Tibial nerve (tissue), 4 donors: Measurements from ENCODE around the gene ZNF497. TPM values are rescaled to one million over a fixed set of nuclear protein-coding genes. Genes with fewer than 3 reads are reported as not detected.

Source experiments
- DNase-seq, 2 donors: peaks; one replicate each; pipeline ENCODE4 v3.0.0-alpha.2; 2019; ENCODE audit warnings: low spot score in 2 of 2
- H3K27ac ChIP-seq, 4 donors: fragments of 200-600 bp; sonication (generic) in 3 of 4; one replicate each; pipeline ENCODE4 v1.5.1; 2017 to 2019; ENCODE audit warnings: mild to moderate bottlenecking in 1 of 4
- H3K27me3 ChIP-seq, 2 donors: fragments of 200-600 bp; sonication (generic) in 1 of 2; one replicate each; pipeline versions ENCODE4 v1.5.1 to v1.6.0; 2017 to 2019
- H3K36me3 ChIP-seq, 3 donors: fragments of 200-600 bp; sonication (generic); one replicate each; pipeline ENCODE4 v1.5.1; 2018 to 2019
- H3K4me1 ChIP-seq, 4 donors: fragments of 200-600 bp; sonication (generic) in 3 of 4; one replicate each; pipeline ENCODE4 v1.5.1; 2017 to 2019
- H3K4me3 ChIP-seq, 4 donors: fragments of 200-600 bp; sonication (generic) in 3 of 4; one replicate each; pipeline ENCODE4 v1.5.1; 2017 to 2019; ENCODE audit warnings: mild to moderate bottlenecking in 1 of 4, moderate library complexity in 1 of 4
- H3K9me3 ChIP-seq, 4 donors: fragments of 200-600 bp; sonication (generic) in 3 of 4; one replicate each; pipeline ENCODE4 v1.5.1; 2017 to 2019
- CTCF ChIP-seq, 5 experiments: fragments of 200-600 bp in 3 of 5; fragments of 450-650 bp in 2 of 5; sonication (generic) in 3 of 5; IDR thresholded peaks; one replicate each; pipeline ENCODE4 v1.5.1; 2016 to 2019; ENCODE audit warnings: antibody characterized with exemption in 5 of 5, mild to moderate bottlenecking in 3 of 5, moderate library complexity in 2 of 5
- EP300 ChIP-seq, 2 donors: sonication (generic); formaldehyde crosslinking; IDR thresholded peaks; one replicate each; pipeline ENCODE4 v1.6.1; 2017; ENCODE audit warnings: antibody characterized with exemption in 2 of 2, mild to moderate bottlenecking in 1 of 2
- POLR2A ChIP-seq, 2 donors: fragments of 450-650 bp; IDR thresholded peaks; one replicate each; pipeline ENCODE4 v1.6.1; 2017; ENCODE audit warnings: antibody characterized with exemption in 2 of 2, mild to moderate bottlenecking in 2 of 2, moderate library complexity in 2 of 2
- WGBS, 2 donors: methylation state at CpG; one replicate each; pipeline ENCODE4 v1.1.5; 2018; 5-methylcytosine and 5-hydroxymethylcytosine counted together
- total RNA-seq, 4 donors: library from RNA; depleted of rRNA; stranded (reverse); fragments of >200 nt; gene quantifications; one replicate each; pipeline ENCODE4 v1.1.0, GENCODE V29; 2016

The ZNF497 gene
- total RNA-seq, 4 donors from 2014 or later = 2.9 to 6.5 (median 3.9) TPM

GRCh38 chr19:58396691-58397532 is 34.4 kb upstream of the ZNF497 start:
- Histone ChIP-seq H3K27ac (no peak overlapping the region), H3K36me3 (peaks cover 0 to 44% (median 16%) of the 10 kb centered on the region in 3 donors), H3K27me3 (peaks cover 0 to 25% of the 10 kb centered on the region in 2 donors), H3K4me1 (peaks cover 0 to 32% (median 13%) of the 10 kb centered on the region in 4 donors), H3K4me3 (no peak overlapping the region), H3K9me3 (no peaks in the 10 kb centered on the region)
- no peak for DNase-seq
- no peak for TF ChIP-seq CTCF (IDR thresholded peaks at IDR 0.05)
- TF ChIP-seq EP300 (IDR thresholded peaks at IDR 0.05) = no peak
- TF ChIP-seq POLR2A (IDR thresholded peaks at IDR 0.05) = no peak
- WGBS, 2 donors = 29 to 31% methylated on average over 34 to 46 of the region's 58 CpGs

GRCh38 chr19:58395979-58396627 is 33.6 kb upstream of the ZNF497 start:
- Histone ChIP-seq H3K36me3 (peaks cover 0 to 52% (median 16%) of the 10 kb centered on the region in 3 donors), H3K4me1 (peaks cover 0 to 28% (median 8%) of the 10 kb centered on the region in 4 donors), H3K4me3 (no peak overlapping the region), H3K27me3 (peaks cover 0 to 25% of the 10 kb centered on the region in 2 donors), H3K9me3 (no peaks in the 10 kb centered on the region), H3K27ac (no peak overlapping the region)
- 13 to 17% methylated on average over 6 to 20 of the region's 75 CpGs for WGBS, 2 donors
- TF ChIP-seq EP300 (IDR thresholded peaks at IDR 0.05) (no peak), CTCF (IDR thresholded peaks at IDR 0.05) (no peak), POLR2A (IDR thresholded peaks at IDR 0.05) (no peak)
- DNase-seq = no peak

- Histone ChIP-seq H3K27me3 (peaks cover 0 to 25% of the 10 kb centered on the region in 2 donors), H3K36me3 (peaks cover 0 to 59% (median 16%) of the 10 kb centered on the region in 3 donors), H3K27ac (no peak within 1 kb of the TSS), H3K4me1 (peaks cover 0 to 28% (median 3%) of the 10 kb centered on the region in 4 donors), H3K9me3 (no peaks in the 10 kb centered on the region), H3K4me3 (no peak within 1 kb of the TSS)
- WGBS, 2 donors = 41 to 46% methylated on average over 15 to 19 of the region's 21 CpGs
- TF ChIP-seq POLR2A (IDR thresholded peaks at IDR 0.05) = no peak
- no peak for TF ChIP-seq CTCF (IDR thresholded peaks at IDR 0.05)
- TF ChIP-seq EP300 (IDR thresholded peaks at IDR 0.05) = no peak
- no peak for DNase-seq
Observed at GRCh38 chr19:58395220-58395978, 32.8 kb upstream of the ZNF497 start, which contains the start of gene RNF225. TSS of gene RNF225 (plus strand) at chr19:58395656. CDS start at chr19:58396090, 434 bp downstream.

- peaks cover 0 to 63% (median 16%) of the 10 kb centered on the region in 3 donors for H3K36me3 ChIP-seq
Observed at GRCh38 chr19:58394821-58395219, 32.3 kb upstream of the ZNF497 start.

More at GRCh38 chr19:58394821-58395219, 32.3 kb upstream of the ZNF497 start:
- Histone ChIP-seq H3K27me3 (peaks cover 0 to 25% of the 10 kb centered on the region in 2 donors), H3K4me1 (peaks cover 0 to 27% (median 2%) of the 10 kb centered on the region in 4 donors), H3K4me3 (no peak overlapping the region), H3K9me3 (no peaks in the 10 kb centered on the region), H3K27ac (no peak overlapping the region)
- 53 to 76% methylated on average over 3 of the region's 3 CpGs for WGBS, 2 donors
- no peak for DNase-seq
- TF ChIP-seq CTCF (IDR thresholded peaks at IDR 0.05) = no peak
- no peak for TF ChIP-seq EP300 (IDR thresholded peaks at IDR 0.05)
- TF ChIP-seq POLR2A (IDR thresholded peaks at IDR 0.05) = no peak
